Neural crest cell (in vitro differentiated cells): Measurements from ENCODE around the gene DNAI7. TPM values are rescaled to one million over a fixed set of nuclear protein-coding genes. Genes with fewer than 3 reads are reported as not detected.

ENCODE experiments used
- DNase-seq: peaks from one replicate; pipeline ENCODE4 v3.0.0; 2021; ENCODE audit warnings: low read depth, mixed read lengths, low spot score
- H3K27ac Mint-ChIP-seq: one replicate; pipeline ENCODE4 v1.8.0; 2021; ENCODE audit warnings: mild to moderate bottlenecking, mixed read lengths; ENCODE audit not compliant: unreplicated experiment
- H3K27me3 Mint-ChIP-seq: 2 replicates; pipeline ENCODE4 v1.8.0; 2021; ENCODE audit warnings: low read depth, mild to moderate bottlenecking, mixed read lengths
- H3K36me3 Mint-ChIP-seq: 2 replicates; pipeline ENCODE4 v1.8.0; 2021; ENCODE audit warnings: low read depth, mild to moderate bottlenecking, mixed read lengths
- H3K4me1 Mint-ChIP-seq: 2 replicates; pipeline ENCODE4 v1.8.0; 2021; ENCODE audit warnings: mixed read lengths
- H3K4me3 Mint-ChIP-seq: one replicate; pipeline ENCODE4 v1.8.0; 2021; ENCODE audit warnings: mild to moderate bottlenecking, mixed read lengths
- H3K9me3 Mint-ChIP-seq: 2 replicates; pipeline ENCODE4 v1.8.0; 2021; ENCODE audit warnings: mixed read lengths
- total RNA-seq: library from RNA; stranded (reverse); gene quantifications from 2 replicates; pipeline ENCODE4 v1.2.1, GENCODE V29; 2021
- TF ChIP-seq, protein P1 (sequence below): fragments of 200-600 bp; sonication (generic); conservative IDR thresholded peaks from 2 replicates; pipeline ENCODE4 v1.5.0; 2021; ENCODE audit warnings: antibody characterized with exemption, mild to moderate bottlenecking

DNAI7 gene
- total RNA-seq, 1 donor from 2014 or later = 0.37 TPM

DNA sequence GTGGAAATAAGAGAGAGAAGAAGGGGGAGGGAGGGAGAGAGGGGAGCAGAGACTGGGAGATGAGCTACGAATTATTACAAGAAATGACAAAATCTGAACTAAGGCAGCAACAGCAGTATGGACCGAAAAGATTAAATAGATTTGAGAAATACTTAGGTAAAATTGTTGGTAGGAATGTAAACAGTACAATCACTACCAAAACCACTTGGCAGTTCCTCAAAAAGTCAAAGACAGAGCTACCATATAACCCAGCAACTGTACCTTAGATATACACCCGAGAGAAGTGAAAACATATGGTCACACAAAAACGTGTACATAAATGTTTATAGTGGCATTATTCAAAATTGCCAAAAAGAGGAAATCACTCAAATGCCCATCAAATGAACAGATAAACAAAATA lies 41.7 kb upstream of the DNAI7 start:
- Mint-ChIP-seq H3K4me3 (no peak overlapping the region), H3K4me1 (no peaks in the 10 kb centered on the region), H3K27me3 (no peaks in the 10 kb centered on the region), H3K36me3 (peaks cover 13% of the 10 kb centered on the region), H3K9me3 (no peaks in the 10 kb centered on the region), H3K27ac (no peak overlapping the region)
- no peak for DNase-seq
- TF ChIP-seq, protein P1, sequence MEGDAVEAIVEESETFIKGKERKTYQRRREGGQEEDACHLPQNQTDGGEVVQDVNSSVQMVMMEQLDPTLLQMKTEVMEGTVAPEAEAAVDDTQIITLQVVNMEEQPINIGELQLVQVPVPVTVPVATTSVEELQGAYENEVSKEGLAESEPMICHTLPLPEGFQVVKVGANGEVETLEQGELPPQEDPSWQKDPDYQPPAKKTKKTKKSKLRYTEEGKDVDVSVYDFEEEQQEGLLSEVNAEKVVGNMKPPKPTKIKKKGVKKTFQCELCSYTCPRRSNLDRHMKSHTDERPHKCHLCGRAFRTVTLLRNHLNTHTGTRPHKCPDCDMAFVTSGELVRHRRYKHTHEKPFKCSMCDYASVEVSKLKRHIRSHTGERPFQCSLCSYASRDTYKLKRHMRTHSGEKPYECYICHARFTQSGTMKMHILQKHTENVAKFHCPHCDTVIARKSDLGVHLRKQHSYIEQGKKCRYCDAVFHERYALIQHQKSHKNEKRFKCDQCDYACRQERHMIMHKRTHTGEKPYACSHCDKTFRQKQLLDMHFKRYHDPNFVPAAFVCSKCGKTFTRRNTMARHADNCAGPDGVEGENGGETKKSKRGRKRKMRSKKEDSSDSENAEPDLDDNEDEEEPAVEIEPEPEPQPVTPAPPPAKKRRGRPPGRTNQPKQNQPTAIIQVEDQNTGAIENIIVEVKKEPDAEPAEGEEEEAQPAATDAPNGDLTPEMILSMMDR = no peak

DNA sequence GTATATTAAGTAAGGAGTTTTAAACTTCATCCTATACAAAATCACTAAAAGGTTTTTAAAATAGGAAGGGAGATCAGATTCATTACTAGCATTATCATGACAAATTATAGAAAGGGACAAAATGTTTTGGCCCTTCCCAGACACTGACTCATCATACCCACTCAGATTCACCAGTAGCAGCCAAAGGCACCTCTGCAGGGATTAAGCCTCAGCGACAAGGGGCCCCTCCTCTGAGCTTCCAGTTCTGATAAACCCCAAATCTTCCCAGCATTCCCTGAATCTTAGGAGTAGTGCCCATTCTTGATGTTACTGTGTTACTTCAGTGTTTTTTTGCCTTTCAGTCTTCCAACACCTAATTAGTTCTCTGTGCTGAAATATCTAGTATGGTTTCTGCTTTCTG lies 41.2 kb upstream of the DNAI7 start:
- Mint-ChIP-seq H3K4me1 (no peaks in the 10 kb centered on the region), H3K36me3 (peaks cover 13% of the 10 kb centered on the region), H3K27ac (no peak overlapping the region), H3K4me3 (no peak overlapping the region), H3K27me3 (no peaks in the 10 kb centered on the region), H3K9me3 (no peaks in the 10 kb centered on the region)
- no peak for DNase-seq
- TF ChIP-seq, protein P1 = no peak

DNA sequence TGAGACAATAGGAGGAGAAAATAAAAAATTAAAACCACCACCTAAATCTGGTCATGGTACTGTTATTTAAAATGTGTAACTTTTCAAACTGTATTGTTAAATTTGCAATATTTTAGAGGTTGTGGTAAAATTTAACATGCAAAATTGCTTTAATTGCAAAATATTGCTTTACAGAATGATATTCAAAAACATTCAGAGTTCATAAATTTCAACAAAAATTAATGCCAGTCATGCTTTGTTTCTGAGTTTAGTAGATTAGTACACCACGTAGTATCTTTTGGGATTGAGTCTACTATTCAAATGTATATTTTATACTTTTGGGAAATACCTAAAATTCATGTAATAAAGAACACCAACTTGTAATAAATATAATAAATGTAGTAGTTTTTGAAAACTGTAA lies 18.4 kb upstream of the DNAI7 start:
- Mint-ChIP-seq H3K27me3 (no peaks in the 10 kb centered on the region), H3K27ac (no peak overlapping the region), H3K36me3 (no peaks in the 10 kb centered on the region), H3K9me3 (no peaks in the 10 kb centered on the region), H3K4me1 (no peaks in the 10 kb centered on the region), H3K4me3 (no peak overlapping the region)
- no peak for DNase-seq
- TF ChIP-seq, protein P1 = no peak

DNA sequence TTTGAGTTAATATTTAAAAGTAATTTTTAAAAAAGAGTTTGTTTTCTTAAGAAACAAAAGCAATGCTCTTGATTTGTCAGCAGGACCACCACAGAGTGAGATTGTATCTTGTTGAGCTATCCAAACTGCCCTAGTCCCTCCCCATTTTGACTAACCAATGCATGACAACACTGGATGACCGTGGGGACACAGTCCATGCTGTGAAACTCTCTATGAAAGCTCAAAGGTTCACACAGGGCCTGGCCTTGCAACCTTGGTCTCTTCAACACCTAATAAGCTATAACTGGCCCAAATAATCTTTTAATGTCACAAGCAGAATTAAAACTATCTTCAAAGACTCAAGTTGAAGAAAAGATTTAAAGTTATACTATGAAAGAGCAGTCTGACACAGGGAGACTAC lies 13.6 kb upstream of the DNAI7 start:
- H3K36me3 Mint-ChIP-seq = no peaks in the 10 kb centered on the region
- DNase-seq = no peak
- H3K4me3 Mint-ChIP-seq = no peak overlapping the region
- H3K9me3 Mint-ChIP-seq = no peaks in the 10 kb centered on the region
- no peaks in the 10 kb centered on the region for H3K27me3 Mint-ChIP-seq
- TF ChIP-seq, protein P1 = no peak
- no peaks in the 10 kb centered on the region for H3K4me1 Mint-ChIP-seq
- no peak overlapping the region for H3K27ac Mint-ChIP-seq

DNA sequence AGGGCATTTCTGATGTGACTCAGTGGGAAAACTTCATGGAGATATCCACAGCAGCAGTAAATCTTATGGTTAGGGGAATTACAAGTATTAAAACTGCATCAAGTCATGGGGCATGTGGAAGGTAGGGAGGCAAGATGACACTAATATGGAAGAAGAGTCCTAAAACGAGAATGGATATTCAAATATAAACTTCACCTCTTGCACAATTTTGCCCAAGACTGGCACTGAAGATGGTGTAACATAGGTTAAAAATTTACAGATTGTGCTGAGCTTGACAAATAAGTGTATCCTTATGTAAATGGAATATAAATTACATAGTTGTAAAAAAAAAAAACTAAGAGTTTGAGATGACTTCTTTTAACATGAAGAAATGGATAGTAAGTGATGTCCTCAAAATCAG lies 12.9 kb upstream of the DNAI7 start:
- Mint-ChIP-seq H3K36me3 (peaks cover 3% of the 10 kb centered on the region), H3K27ac (no peak overlapping the region), H3K9me3 (no peaks in the 10 kb centered on the region), H3K4me3 (no peak overlapping the region), H3K27me3 (no peaks in the 10 kb centered on the region), H3K4me1 (no peaks in the 10 kb centered on the region)
- no peak for DNase-seq
- TF ChIP-seq, protein P1 = no peak

DNA sequence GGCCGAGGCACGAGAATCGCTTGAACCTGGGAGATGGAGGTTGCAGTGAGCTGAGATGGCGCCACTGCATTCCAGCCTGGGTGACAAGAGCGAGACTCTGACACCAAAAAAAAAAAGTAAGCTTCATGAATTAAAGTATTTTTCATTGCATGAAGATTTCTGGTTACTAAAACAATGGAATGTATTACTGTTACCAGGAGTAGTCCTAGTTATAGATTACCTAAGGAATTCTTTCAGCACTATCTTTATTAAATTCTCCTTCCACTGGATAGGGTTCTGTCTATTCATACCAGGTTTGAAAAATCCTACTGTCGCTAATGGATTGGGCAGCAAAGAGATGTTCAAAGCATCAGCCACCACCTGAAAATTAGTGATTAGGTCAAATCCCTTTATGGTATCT lies 12.5 kb upstream of the DNAI7 start:
- no peaks in the 10 kb centered on the region for H3K27me3 Mint-ChIP-seq
- no peaks in the 10 kb centered on the region for H3K4me1 Mint-ChIP-seq
- no peaks in the 10 kb centered on the region for H3K9me3 Mint-ChIP-seq
- no peak for DNase-seq
- H3K36me3 Mint-ChIP-seq = peaks cover 3% of the 10 kb centered on the region
- H3K27ac Mint-ChIP-seq = no peak overlapping the region
- TF ChIP-seq, protein P1 = no peak
- H3K4me3 Mint-ChIP-seq = no peak overlapping the region
